ENCODE measurements around the gene WNT4. TPM values are rescaled to one million over a fixed set of nuclear protein-coding genes. Genes with fewer than 3 reads are reported as not detected.

Gene WNT4
- total RNA-seq, 2 donors from 2014 or later = 3.0 to 3.4 TPM

DNA sequence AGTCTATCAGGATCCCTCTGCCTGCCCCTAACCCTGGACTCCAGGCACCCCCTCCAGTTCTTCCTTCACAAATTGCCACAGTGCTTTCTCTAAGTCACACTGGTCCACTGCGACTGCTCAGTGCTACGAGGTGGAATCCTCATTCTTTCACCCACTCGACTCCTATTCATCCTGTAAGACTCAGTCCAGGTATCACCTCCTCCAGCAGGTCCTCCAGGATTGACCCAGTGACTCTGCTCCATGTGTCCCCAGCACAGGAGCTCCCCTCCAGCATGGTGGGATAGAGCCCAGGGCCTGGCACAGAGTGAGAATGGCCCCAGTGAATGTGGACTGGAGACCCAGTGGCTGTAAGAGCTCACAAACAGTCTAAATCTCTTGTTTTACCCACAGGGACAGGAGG lies 45.5 kb upstream of the WNT4 start:
- Histone ChIP-seq H3K27ac (no peak overlapping the region), H3K36me3 (no peaks in the 10 kb centered on the region), H3K27me3 (replicated peaks; ENCODE audit: insufficient read depth) (no peaks in the 10 kb centered on the region), H3K4me1 (replicated peaks) (no peaks in the 10 kb centered on the region), H3K4me3 (no peak overlapping the region), H3K9me3 (no peaks in the 10 kb centered on the region)
- WGBS = 84% methylated on average over 3 of the region's 3 CpGs
- DNase-seq (ENCODE audit: low spot score) = no peak
- no peak for TF ChIP-seq POLR2A (IDR thresholded peaks at IDR 0.05)
- TF ChIP-seq POLR2AphosphoS5 (IDR thresholded peaks at IDR 0.05) = no peak
- TF ChIP-seq, protein P1, sequence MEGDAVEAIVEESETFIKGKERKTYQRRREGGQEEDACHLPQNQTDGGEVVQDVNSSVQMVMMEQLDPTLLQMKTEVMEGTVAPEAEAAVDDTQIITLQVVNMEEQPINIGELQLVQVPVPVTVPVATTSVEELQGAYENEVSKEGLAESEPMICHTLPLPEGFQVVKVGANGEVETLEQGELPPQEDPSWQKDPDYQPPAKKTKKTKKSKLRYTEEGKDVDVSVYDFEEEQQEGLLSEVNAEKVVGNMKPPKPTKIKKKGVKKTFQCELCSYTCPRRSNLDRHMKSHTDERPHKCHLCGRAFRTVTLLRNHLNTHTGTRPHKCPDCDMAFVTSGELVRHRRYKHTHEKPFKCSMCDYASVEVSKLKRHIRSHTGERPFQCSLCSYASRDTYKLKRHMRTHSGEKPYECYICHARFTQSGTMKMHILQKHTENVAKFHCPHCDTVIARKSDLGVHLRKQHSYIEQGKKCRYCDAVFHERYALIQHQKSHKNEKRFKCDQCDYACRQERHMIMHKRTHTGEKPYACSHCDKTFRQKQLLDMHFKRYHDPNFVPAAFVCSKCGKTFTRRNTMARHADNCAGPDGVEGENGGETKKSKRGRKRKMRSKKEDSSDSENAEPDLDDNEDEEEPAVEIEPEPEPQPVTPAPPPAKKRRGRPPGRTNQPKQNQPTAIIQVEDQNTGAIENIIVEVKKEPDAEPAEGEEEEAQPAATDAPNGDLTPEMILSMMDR (IDR thresholded peaks at IDR 0.05) = no peak
- intact Hi-C loops (cut with DNase I) = no loop called here

- DNase-seq (ENCODE audit: low spot score) = no peak
- no peak overlapping the region for H3K27ac ChIP-seq
Measured at GRCh38 chr1:22186311-22186710, 43.4 kb upstream of the WNT4 start.

GRCh38 chr1:22184892-22185612 lies 42.2 kb upstream of the WNT4 start:
- H3K9me3 ChIP-seq = no peaks in the 10 kb centered on the region
- H3K36me3 ChIP-seq = no peaks in the 10 kb centered on the region
- no peaks in the 10 kb centered on the region for H3K27me3 ChIP-seq (replicated peaks; ENCODE audit: insufficient read depth)
- no peak overlapping the region for H3K4me3 ChIP-seq
- no peak for TF ChIP-seq POLR2AphosphoS5 (IDR thresholded peaks at IDR 0.05)
- TF ChIP-seq, protein P1 (IDR thresholded peaks at IDR 0.05) = no peak
- no peak for TF ChIP-seq POLR2A (IDR thresholded peaks at IDR 0.05)
- intact Hi-C loops (cut with DNase I) = no loop called here
- no peak for DNase-seq (ENCODE audit: low spot score)
- no peak overlapping the region for H3K27ac ChIP-seq
- WGBS = 43% methylated on average over 20 of the region's 21 CpGs
- H3K4me1 ChIP-seq (replicated peaks) = no peaks in the 10 kb centered on the region

More at GRCh38 chr1:22186311-22186710, 43.4 kb upstream of the WNT4 start:
- WGBS = 89% methylated on average over 7 of the region's 7 CpGs
- no peaks in the 10 kb centered on the region for H3K4me1 ChIP-seq (replicated peaks)
- no peak overlapping the region for H3K4me3 ChIP-seq
- no peaks in the 10 kb centered on the region for H3K27me3 ChIP-seq (replicated peaks; ENCODE audit: insufficient read depth)
- intact Hi-C loops (cut with DNase I) = no loop called here
- TF ChIP-seq POLR2AphosphoS5 (IDR thresholded peaks at IDR 0.05) (no peak), POLR2A (IDR thresholded peaks at IDR 0.05) (no peak)
- TF ChIP-seq, protein P1 (IDR thresholded peaks at IDR 0.05) = no peak
- H3K9me3 ChIP-seq = no peaks in the 10 kb centered on the region
- H3K36me3 ChIP-seq = no peaks in the 10 kb centered on the region

- TF ChIP-seq, protein P1 (IDR thresholded peaks at IDR 0.05) = no peak
- no peak for TF ChIP-seq POLR2AphosphoS5 (IDR thresholded peaks at IDR 0.05)
- no peak for TF ChIP-seq POLR2A (IDR thresholded peaks at IDR 0.05)
- no peaks in the 10 kb centered on the region for H3K4me1 ChIP-seq (replicated peaks)
- intact Hi-C loops (cut with DNase I) = no loop called here
- no peaks in the 10 kb centered on the region for H3K9me3 ChIP-seq
- no peak overlapping the region for H3K27ac ChIP-seq
- H3K4me3 ChIP-seq = no peak overlapping the region
- H3K36me3 ChIP-seq = no peaks in the 10 kb centered on the region
- no peaks in the 10 kb centered on the region for H3K27me3 ChIP-seq (replicated peaks; ENCODE audit: insufficient read depth)
- WGBS = 100% methylated on average over 1 of the region's 1 CpG
- DNase-seq (ENCODE audit: low spot score) = no peak
Measured at GRCh38 chr1:22184454-22184853, 41.6 kb upstream of the WNT4 start.

DNA sequence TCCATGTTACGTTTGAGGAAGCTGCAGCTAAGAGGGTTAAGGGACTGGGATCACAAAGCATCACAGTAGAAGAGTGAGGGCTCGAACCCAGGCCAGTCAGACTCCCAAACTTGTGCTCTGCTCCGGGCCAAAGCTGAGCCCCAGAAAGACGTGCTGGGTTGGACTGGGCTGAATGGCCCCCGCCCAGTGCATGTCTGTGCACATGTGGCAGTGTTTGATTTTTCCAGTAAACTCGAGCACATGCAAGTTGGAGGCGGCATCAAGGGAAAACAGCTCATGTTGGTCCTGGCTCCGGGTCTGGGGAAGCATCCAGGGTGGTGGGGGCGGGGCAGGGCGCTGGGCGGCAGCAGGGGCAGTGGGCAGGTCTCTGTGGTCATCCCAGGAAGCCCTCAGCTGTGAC lies 39.8 kb upstream of the WNT4 start:
- TF ChIP-seq POLR2A (IDR thresholded peaks at IDR 0.05) = no peak
- TF ChIP-seq, protein P1 (IDR thresholded peaks at IDR 0.05) = no peak
- no peak for TF ChIP-seq POLR2AphosphoS5 (IDR thresholded peaks at IDR 0.05)
- no peaks in the 10 kb centered on the region for H3K27me3 ChIP-seq (replicated peaks; ENCODE audit: insufficient read depth)
- H3K4me1 ChIP-seq (replicated peaks) = no peaks in the 10 kb centered on the region
- H3K9me3 ChIP-seq = no peaks in the 10 kb centered on the region
- intact Hi-C loops (cut with DNase I) = no loop called here
- 47% methylated on average over 11 of the region's 11 CpGs for WGBS
- DNase-seq (ENCODE audit: low spot score) = no peak
- no peak overlapping the region for H3K4me3 ChIP-seq
- H3K36me3 ChIP-seq = no peaks in the 10 kb centered on the region
- H3K27ac ChIP-seq = no peak overlapping the region

Measured in prostate gland (tissue), 2 donors.